KMS-11 (cell line): ENCODE results near the gene TSPOAP1.

Experiments used
- H2AFZ ChIP-seq: fragments of 200-600 bp; sonication (generic); 2 replicates; pipeline ENCODE4 v1.6.1; 2016; ENCODE audit warnings: antibody characterized with exemption, mixed run types, low read depth
- H3K27ac ChIP-seq: fragments of 200-600 bp; sonication (generic); 2 replicates; pipeline ENCODE4 v1.6.1; 2016; ENCODE audit warnings: mild to moderate bottlenecking, mixed run types
- H3K27me3 ChIP-seq: fragments of 200-600 bp; sonication (generic); 2 replicates; pipeline ENCODE4 v1.6.1; 2017; ENCODE audit warnings: mild to moderate bottlenecking, low read depth, mixed run types, moderate library complexity; ENCODE audit not compliant: insufficient read depth
- H3K36me3 ChIP-seq: fragments of 200-600 bp; sonication (generic); 2 replicates; pipeline ENCODE4 v1.6.1; 2017; ENCODE audit warnings: mild to moderate bottlenecking, mixed run types; ENCODE audit not compliant: insufficient read depth
- H3K4me1 ChIP-seq: fragments of 200-600 bp; sonication (generic); 2 replicates; pipeline ENCODE4 v1.6.1; 2016; ENCODE audit warnings: mild to moderate bottlenecking, low read depth, mixed run types; ENCODE audit not compliant: poor library complexity, severe bottlenecking
- H3K4me2 ChIP-seq: fragments of 200-600 bp; sonication (generic); 2 replicates; pipeline ENCODE4 v1.7.0; 2016; ENCODE audit warnings: mild to moderate bottlenecking, mixed run types
- H3K4me3 ChIP-seq: fragments of 200-600 bp; sonication (generic); IDR thresholded peaks from 2 replicates; pipeline ENCODE4 v1.6.1; 2017; ENCODE audit warnings: low read depth, low read length, mixed read lengths; ENCODE audit not compliant: insufficient read depth
- H3K79me2 ChIP-seq: fragments of 200-600 bp; sonication (generic); 2 replicates; pipeline ENCODE4 v1.6.1; 2016; ENCODE audit warnings: low read depth, mixed run types; ENCODE audit not compliant: insufficient read depth
- H3K9ac ChIP-seq: fragments of 200-600 bp; sonication (generic); 2 replicates; pipeline ENCODE4 v1.6.1; 2016; ENCODE audit warnings: mild to moderate bottlenecking, mixed run types
- H4K20me1 ChIP-seq: fragments of 200-600 bp; sonication (generic); 2 replicates; pipeline ENCODE4 v1.6.1; 2016; ENCODE audit warnings: mild to moderate bottlenecking, mixed run types; ENCODE audit not compliant: insufficient read depth
- TF ChIP-seq, protein P1 (sequence below): fragments of 200-600 bp; sonication (generic); conservative IDR thresholded peaks from 2 replicates; pipeline ENCODE4 v1.6.1; 2017; ENCODE audit warnings: low read depth, mild to moderate bottlenecking, antibody characterized with exemption, low read length, moderate library complexity, mixed read lengths

The TSPOAP1 gene

DNA sequence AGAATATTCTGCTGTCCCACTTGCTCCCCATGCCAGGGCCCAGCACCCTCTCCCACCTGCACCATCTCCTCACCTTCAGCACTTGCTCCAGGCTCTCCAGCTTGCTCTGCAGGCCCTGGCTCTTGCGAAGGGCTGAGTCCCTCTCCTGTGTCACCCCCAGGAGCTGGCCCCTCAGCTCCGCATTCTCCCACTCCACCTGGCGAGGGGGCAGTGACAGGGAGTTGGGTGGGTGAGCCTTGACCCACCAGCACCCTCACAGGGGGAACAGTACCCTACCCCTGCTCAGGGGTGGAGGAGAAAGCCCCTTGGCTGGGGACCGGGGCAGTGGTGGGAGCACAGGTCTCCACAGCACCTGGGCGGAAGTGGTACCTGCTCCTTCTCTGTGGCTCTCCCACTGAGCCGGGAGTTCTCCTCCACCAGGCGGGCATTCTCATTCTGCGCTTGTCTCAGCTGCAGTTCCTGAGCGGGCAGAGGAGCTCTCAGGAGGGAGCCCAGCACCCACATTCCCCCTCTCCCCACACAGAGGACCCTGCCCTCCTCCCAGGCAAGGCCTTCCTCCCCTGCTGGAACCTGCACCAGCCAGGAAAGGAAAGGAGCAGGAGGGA is 5.9 kb downstream of the TSPOAP1 start:
- peaks cover 18% of the 10 kb centered on the region for H3K4me1 ChIP-seq
- no peaks in the 10 kb centered on the region for H3K36me3 ChIP-seq
- H3K27me3 ChIP-seq = no peaks in the 10 kb centered on the region
- no peaks in the 10 kb centered on the region for H4K20me1 ChIP-seq
- no peak overlapping the region for H3K27ac ChIP-seq
- TF ChIP-seq, protein P1, sequence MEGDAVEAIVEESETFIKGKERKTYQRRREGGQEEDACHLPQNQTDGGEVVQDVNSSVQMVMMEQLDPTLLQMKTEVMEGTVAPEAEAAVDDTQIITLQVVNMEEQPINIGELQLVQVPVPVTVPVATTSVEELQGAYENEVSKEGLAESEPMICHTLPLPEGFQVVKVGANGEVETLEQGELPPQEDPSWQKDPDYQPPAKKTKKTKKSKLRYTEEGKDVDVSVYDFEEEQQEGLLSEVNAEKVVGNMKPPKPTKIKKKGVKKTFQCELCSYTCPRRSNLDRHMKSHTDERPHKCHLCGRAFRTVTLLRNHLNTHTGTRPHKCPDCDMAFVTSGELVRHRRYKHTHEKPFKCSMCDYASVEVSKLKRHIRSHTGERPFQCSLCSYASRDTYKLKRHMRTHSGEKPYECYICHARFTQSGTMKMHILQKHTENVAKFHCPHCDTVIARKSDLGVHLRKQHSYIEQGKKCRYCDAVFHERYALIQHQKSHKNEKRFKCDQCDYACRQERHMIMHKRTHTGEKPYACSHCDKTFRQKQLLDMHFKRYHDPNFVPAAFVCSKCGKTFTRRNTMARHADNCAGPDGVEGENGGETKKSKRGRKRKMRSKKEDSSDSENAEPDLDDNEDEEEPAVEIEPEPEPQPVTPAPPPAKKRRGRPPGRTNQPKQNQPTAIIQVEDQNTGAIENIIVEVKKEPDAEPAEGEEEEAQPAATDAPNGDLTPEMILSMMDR = no peak
- H3K4me3 ChIP-seq = no peak overlapping the region
- H2AFZ ChIP-seq = no peak overlapping the region
- no peak overlapping the region for H3K9ac ChIP-seq
- no peak overlapping the region for H3K4me2 ChIP-seq
- no peaks in the 10 kb centered on the region for H3K79me2 ChIP-seq

DNA sequence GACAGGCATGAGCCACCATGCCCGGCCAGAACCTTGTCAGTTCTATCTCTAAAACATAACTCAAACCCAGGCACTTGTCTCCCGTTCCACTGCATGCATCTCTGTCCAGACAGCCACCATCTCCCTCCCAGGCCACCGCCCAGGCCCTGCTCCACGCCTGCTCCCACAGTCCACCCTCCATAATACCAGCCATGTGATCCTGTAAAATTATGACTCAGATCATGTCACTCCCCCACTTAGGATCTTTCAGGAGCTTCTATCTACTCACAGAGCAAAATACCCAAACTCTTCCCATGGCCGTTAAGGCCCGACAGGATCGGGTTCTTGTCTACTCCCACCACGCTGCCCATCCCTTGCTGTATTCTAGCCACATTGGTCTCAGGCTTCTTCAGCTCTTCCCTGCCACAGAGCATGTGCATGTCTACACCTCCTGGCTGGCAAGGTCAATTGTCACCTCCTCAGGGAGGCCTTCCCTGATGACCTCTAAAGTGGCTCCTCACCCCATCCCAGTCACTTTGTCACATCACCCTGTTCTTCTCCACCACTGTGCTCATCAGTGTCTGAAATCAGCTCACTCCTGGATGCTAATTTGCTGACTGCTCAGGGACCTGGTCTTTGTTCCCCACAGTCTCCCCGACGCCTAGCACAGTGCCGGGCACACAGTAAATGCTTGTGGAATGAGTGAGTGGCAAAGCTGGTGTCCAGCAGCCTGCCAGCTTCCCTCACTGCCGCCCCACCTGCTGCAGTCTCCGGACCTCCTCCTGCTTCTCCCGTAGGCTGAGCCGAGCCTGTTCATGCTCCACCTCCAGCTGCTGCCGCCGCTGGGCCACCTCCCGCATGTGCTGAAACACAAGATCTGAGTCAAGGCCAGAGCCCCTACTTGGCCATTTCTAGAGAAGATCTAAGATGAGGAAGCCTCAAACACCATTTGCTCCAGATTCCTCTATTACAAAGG is 6.7 kb downstream of the TSPOAP1 start:
- no peak overlapping the region for H3K27ac ChIP-seq
- H3K4me1 ChIP-seq = peaks cover 21% of the 10 kb centered on the region
- no peak overlapping the region for H3K4me2 ChIP-seq
- no peaks in the 10 kb centered on the region for H4K20me1 ChIP-seq
- H3K27me3 ChIP-seq = no peaks in the 10 kb centered on the region
- no peak overlapping the region for H2AFZ ChIP-seq
- TF ChIP-seq, protein P1 = no peak
- no peaks in the 10 kb centered on the region for H3K36me3 ChIP-seq
- H3K9ac ChIP-seq = no peak overlapping the region
- no peaks in the 10 kb centered on the region for H3K79me2 ChIP-seq
- H3K4me3 ChIP-seq = no peak overlapping the region

DNA sequence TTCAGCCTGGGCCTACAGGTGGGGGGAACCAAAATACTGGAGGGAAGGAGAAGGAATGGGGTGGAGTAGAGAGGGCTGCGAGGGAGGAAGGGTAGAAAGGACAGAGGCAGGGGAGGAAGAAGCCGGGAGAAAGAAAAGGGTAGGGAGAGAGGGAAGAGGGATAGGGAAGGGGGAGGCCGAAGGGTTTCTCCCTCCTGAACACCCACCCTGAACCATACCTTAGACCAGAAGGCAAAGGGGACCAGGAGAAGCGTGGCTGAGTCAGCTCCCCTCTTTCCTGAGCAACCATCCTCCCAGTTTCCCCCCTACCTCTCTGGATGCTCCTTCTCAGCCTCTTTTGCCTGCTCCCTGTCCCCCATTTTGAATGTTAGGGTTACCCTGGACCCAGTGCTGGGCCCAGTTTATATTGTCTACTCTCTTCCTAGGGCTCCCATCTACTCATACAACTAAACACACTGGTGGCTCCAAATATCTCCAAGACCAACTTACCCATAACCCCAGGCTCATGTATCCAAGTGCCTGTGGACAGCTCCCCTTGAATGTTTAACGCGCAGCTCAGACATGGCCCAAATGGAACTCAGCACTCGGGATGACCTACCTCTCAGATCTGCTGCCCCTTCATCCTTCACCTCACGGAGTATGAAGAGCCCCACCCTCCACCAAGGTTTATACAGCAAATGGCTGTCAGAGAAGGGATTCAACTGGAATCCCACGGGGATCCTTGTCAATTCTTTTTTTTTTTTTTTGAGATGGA is 7.8 kb downstream of the TSPOAP1 start:
- H3K79me2 ChIP-seq = no peaks in the 10 kb centered on the region
- H2AFZ ChIP-seq = no peak overlapping the region
- no peak overlapping the region for H3K4me3 ChIP-seq
- H3K27ac ChIP-seq = no peak overlapping the region
- TF ChIP-seq, protein P1 = no peak
- H3K36me3 ChIP-seq = no peaks in the 10 kb centered on the region
- no peak overlapping the region for H3K9ac ChIP-seq
- H4K20me1 ChIP-seq = no peaks in the 10 kb centered on the region
- no peaks in the 10 kb centered on the region for H3K27me3 ChIP-seq
- H3K4me1 ChIP-seq = peaks cover 21% of the 10 kb centered on the region
- no peak overlapping the region for H3K4me2 ChIP-seq

DNA sequence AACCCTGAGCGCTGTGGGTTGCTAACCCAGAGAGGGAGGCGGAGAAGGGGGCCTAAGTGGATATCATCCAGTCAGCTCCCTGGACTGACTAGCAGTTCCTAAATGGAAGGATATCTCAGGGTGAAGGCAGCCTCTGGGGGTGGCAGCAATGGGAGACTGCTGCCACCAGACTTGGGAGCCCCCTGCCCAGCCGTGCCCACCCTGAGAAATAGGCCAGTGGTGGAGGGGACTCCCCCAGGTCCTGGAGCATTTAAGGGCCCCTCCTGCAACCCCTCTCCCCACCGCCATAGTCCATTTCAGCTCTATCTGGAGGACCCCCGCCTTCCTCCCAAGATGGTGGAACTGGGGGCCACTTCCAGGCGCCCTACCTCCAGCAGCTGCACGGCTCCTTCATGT is 8.4 kb downstream of the TSPOAP1 start:
- TF ChIP-seq, protein P1 = no peak
- no peaks in the 10 kb centered on the region for H3K36me3 ChIP-seq

More for the DNA sequence above, 8.4 kb downstream of the TSPOAP1 start:
- H2AFZ ChIP-seq = no peak overlapping the region
- H3K4me2 ChIP-seq = no peak overlapping the region
- peaks cover 21% of the 10 kb centered on the region for H3K4me1 ChIP-seq
- no peaks in the 10 kb centered on the region for H4K20me1 ChIP-seq
- no peaks in the 10 kb centered on the region for H3K79me2 ChIP-seq
- H3K27ac ChIP-seq = no peak overlapping the region
- no peak overlapping the region for H3K4me3 ChIP-seq
- H3K9ac ChIP-seq = no peak overlapping the region
- no peaks in the 10 kb centered on the region for H3K27me3 ChIP-seq
